HepG2 (cell line): ENCODE results near the gene SLC25A48. TPM values are rescaled to one million over a fixed set of nuclear protein-coding genes. Genes with fewer than 3 reads are reported as not detected.
A peak's percentile ranks its signal among the peaks of the same experiment; 100 is the strongest.

Source experiments
- CREB1 ChIP-seq, 2 experiments: fragments of 450-650 bp in 1 of 2; IDR thresholded peaks; 2 replicates each; pipeline ENCODE4 v1.6.1; 2016 to 2017; ENCODE audit warnings: control low read depth in 1 of 2, mild to moderate bottlenecking in 1 of 2, missing compliant biosample characterization in 1 of 2, missing genetic modification characterization in 1 of 2
- CREM ChIP-seq, 2 experiments: sonication (generic) in 1 of 2; formaldehyde crosslinking in 1 of 2; IDR thresholded peaks; 2 replicates each; pipeline versions ENCODE4 v1.4.0 to v1.6.1; 2016 to 2020; ENCODE audit warnings: antibody characterized with exemption in 1 of 2, mild to moderate bottlenecking in 1 of 2, missing genetic modification reagents in 1 of 2
- HES4 ChIP-seq: sonication (generic); formaldehyde crosslinking; IDR thresholded peaks from 2 replicates; pipeline ENCODE4 v1.9.0; 2021; ENCODE audit warnings: mild to moderate bottlenecking, missing genetic modification reagents, borderline replicate concordance
- MAFF ChIP-seq: IDR thresholded peaks from 2 replicates; pipeline ENCODE4 v1.6.1; 2011; ENCODE audit warnings: low read depth, low read length, improper control_type of control experiment
- REXO4 ChIP-seq: sonication (generic); formaldehyde crosslinking; IDR thresholded peaks from 2 replicates; pipeline ENCODE4 v1.8.0; 2022; ENCODE audit warnings: missing genetic modification reagents, mild to moderate bottlenecking, borderline replicate concordance
- RXRA ChIP-seq: sonication (generic); formaldehyde crosslinking; IDR thresholded peaks from 2 replicates; pipeline ENCODE4 v1.5.1; 2020; ENCODE audit warnings: missing genetic modification reagents
- TBL1XR1 ChIP-seq: fragments of 150-350 bp; IDR thresholded peaks from 2 replicates; pipeline ENCODE4 v1.6.1; 2014; ENCODE audit warnings: borderline replicate concordance, low read length; ENCODE audit not compliant: partially characterized antibody
- ZNF563 ChIP-seq: sonication (generic); formaldehyde crosslinking; IDR thresholded peaks from 2 replicates; pipeline ENCODE4 v1.8.0; 2022; ENCODE audit warnings: mild to moderate bottlenecking, moderate library complexity, missing genetic modification reagents
- ZSCAN22 ChIP-seq: sonication (generic); formaldehyde crosslinking; IDR thresholded peaks from 2 replicates; pipeline ENCODE4 v1.4.0; 2020; ENCODE audit warnings: mild to moderate bottlenecking, missing genetic modification reagents
- polyA plus RNA-seq, 8 experiments: library from polyadenylated mRNA; depleted of rRNA in 3 of 8; stranded (reverse) in 7 of 8; unstranded in 1 of 8; fragments of >200 nt; fragmentation: Illumina TruSeq in 4 of 8; extraction: Trizol in 4 of 8; gene quantifications; 2 replicates each; pipeline versions ENCODE4 v1.2.1 to v1.2.3, GENCODE V29; 2011 to 2016; ENCODE audit warnings: low read depth in 4 of 8, missing spikeins in 1 of 8, mixed read lengths in 1 of 8; ENCODE audit not compliant: insufficient read depth in 1 of 8
- total RNA-seq, 5 experiments: library from RNA; depleted of rRNA; stranded (reverse); fragments of >200 nt; fragmentation: Illumina TruSeq; extraction: Trizol; gene quantifications; 2 replicates each; pipeline ENCODE4 v1.2.3, GENCODE V29; 2016; ENCODE audit warnings: low read depth in 1 of 5
- TF ChIP-seq, protein P1 (sequence below): sonication (generic); formaldehyde crosslinking; IDR thresholded peaks from 2 replicates; pipeline ENCODE4 v1.4.0; 2020; ENCODE audit warnings: missing genetic modification reagents, borderline replicate concordance
- TF ChIP-seq, protein P2 (sequence below): sonication (generic); formaldehyde crosslinking; IDR thresholded peaks from 2 replicates; pipeline ENCODE4 v1.5.1; 2020; ENCODE audit warnings: mild to moderate bottlenecking, missing genetic modification reagents, borderline replicate concordance
- TF ChIP-seq, protein P3 (sequence below): sonication (generic); formaldehyde crosslinking; IDR thresholded peaks from 2 replicates; pipeline ENCODE4 v1.5.0; 2020; ENCODE audit warnings: missing genetic modification reagents, mild to moderate bottlenecking, borderline replicate concordance
- TF ChIP-seq, protein P4 (sequence below): sonication (generic); formaldehyde crosslinking; IDR thresholded peaks from 2 replicates; pipeline ENCODE4 v1.4.0; 2020; ENCODE audit warnings: missing genetic modification reagents
- TF ChIP-seq, protein P5 (sequence below): IDR thresholded peaks from 2 replicates; pipeline ENCODE4 v1.6.1; 2016; ENCODE audit warnings: missing genetic modification reagents, missing compliant biosample characterization

The SLC25A48 gene
- total and polyA plus RNA-seq, 2 of the 13 experiments (the other 11 are each of a cell fraction or from before 2014, with no cell fraction given): 0.17 to 4.5 TPM

DNA sequence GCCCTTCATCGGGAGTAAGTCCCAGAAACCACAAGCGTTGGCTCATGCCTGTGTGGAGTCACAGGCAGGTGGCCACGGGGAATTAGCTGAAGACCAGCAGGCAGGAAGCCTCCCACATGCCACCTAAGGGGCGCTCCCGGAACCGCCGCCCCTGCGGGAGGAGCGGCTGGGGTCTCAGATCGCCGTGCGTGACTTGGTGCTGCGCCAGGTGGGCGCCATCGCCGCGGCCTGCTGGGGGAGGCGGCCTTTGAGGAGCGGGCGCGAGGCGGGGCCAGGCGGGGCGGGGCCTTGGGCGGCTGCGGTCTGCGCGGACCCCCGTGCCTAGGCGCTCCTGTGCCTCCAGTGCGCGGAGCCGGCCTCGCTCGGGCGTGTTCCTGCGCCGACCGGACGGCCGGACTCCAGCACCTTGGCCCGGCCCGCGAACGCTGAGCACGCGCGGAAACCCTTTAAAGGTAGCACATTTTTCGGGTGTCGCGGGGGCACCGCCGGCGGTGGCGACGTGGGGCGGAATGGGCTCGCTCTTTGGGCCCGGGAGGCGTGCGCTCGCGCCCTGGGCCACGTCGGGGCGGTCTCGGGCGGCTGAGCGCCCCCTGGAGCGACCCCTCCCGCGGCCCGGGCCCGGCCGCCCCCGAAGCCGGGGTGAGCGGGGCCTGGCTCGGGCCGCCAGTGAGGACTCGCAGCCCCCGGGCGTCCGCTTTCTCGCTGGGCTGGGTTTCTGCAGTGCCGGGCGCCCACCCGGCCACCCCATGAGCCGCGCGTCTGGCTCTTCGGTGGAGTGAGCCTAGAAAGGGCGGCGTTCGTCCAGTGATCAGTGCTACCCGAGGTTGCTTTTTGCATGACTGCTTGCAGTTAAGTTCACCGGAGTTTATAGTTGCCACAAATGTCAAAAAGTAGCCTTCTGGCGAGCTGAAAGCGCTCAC, 95.8 kb downstream of the SLC25A48 start (continued):
- TF ChIP-seq, protein P1, sequence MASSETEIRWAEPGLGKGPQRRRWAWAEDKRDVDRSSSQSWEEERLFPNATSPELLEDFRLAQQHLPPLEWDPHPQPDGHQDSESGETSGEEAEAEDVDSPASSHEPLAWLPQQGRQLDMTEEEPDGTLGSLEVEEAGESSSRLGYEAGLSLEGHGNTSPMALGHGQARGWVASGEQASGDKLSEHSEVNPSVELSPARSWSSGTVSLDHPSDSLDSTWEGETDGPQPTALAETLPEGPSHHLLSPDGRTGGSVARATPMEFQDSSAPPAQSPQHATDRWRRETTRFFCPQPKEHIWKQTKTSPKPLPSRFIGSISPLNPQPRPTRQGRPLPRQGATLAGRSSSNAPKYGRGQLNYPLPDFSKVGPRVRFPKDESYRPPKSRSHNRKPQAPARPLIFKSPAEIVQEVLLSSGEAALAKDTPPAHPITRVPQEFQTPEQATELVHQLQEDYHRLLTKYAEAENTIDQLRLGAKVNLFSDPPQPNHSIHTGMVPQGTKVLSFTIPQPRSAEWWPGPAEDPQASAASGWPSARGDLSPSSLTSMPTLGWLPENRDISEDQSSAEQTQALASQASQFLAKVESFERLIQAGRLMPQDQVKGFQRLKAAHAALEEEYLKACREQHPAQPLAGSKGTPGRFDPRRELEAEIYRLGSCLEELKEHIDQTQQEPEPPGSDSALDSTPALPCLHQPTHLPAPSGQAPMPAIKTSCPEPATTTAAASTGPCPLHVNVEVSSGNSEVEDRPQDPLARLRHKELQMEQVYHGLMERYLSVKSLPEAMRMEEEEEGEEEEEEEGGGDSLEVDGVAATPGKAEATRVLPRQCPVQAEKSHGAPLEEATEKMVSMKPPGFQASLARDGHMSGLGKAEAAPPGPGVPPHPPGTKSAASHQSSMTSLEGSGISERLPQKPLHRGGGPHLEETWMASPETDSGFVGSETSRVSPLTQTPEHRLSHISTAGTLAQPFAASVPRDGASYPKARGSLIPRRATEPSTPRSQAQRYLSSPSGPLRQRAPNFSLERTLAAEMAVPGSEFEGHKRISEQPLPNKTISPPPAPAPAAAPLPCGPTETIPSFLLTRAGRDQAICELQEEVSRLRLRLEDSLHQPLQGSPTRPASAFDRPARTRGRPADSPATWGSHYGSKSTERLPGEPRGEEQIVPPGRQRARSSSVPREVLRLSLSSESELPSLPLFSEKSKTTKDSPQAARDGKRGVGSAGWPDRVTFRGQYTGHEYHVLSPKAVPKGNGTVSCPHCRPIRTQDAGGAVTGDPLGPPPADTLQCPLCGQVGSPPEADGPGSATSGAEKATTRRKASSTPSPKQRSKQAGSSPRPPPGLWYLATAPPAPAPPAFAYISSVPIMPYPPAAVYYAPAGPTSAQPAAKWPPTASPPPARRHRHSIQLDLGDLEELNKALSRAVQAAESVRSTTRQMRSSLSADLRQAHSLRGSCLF: no peak
- TF ChIP-seq CREB1 (IDR thresholded peaks at IDR 0.05) (no peak), CREB1 (CRISPR knock-in tag; IDR thresholded peaks at IDR 0.05) (no peak), ZSCAN22 (CRISPR knock-in tag) (no peak), TBL1XR1 (no peak), MAFF (no peak), HES4 (CRISPR knock-in tag) (peak; percentile 39; the same call in 1 of the 2 replicates), CREM (IDR thresholded peaks at IDR 0.05) (no peak), CREM (CRISPR knock-in tag; IDR thresholded peaks at IDR 0.05) (no peak), ZNF563 (CRISPR knock-in tag) (peak; percentile 48; the same call in 1 of the 2 replicates), REXO4 (no peak), RXRA (CRISPR knock-in tag) (no peak)
- TF ChIP-seq, protein P2, sequence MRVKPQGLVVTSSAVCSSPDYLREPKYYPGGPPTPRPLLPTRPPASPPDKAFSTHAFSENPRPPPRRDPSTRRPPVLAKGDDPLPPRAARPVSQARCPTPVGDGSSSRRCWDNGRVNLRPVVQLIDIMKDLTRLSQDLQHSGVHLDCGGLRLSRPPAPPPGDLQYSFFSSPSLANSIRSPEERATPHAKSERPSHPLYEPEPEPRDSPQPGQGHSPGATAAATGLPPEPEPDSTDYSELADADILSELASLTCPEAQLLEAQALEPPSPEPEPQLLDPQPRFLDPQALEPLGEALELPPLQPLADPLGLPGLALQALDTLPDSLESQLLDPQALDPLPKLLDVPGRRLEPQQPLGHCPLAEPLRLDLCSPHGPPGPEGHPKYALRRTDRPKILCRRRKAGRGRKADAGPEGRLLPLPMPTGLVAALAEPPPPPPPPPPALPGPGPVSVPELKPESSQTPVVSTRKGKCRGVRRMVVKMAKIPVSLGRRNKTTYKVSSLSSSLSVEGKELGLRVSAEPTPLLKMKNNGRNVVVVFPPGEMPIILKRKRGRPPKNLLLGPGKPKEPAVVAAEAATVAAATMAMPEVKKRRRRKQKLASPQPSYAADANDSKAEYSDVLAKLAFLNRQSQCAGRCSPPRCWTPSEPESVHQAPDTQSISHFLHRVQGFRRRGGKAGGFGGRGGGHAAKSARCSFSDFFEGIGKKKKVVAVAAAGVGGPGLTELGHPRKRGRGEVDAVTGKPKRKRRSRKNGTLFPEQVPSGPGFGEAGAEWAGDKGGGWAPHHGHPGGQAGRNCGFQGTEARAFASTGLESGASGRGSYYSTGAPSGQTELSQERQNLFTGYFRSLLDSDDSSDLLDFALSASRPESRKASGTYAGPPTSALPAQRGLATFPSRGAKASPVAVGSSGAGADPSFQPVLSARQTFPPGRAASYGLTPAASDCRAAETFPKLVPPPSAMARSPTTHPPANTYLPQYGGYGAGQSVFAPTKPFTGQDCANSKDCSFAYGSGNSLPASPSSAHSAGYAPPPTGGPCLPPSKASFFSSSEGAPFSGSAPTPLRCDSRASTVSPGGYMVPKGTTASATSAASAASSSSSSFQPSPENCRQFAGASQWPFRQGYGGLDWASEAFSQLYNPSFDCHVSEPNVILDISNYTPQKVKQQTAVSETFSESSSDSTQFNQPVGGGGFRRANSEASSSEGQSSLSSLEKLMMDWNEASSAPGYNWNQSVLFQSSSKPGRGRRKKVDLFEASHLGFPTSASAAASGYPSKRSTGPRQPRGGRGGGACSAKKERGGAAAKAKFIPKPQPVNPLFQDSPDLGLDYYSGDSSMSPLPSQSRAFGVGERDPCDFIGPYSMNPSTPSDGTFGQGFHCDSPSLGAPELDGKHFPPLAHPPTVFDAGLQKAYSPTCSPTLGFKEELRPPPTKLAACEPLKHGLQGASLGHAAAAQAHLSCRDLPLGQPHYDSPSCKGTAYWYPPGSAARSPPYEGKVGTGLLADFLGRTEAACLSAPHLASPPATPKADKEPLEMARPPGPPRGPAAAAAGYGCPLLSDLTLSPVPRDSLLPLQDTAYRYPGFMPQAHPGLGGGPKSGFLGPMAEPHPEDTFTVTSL (CRISPR knock-in tag): no peak
- TF ChIP-seq, protein P3, sequence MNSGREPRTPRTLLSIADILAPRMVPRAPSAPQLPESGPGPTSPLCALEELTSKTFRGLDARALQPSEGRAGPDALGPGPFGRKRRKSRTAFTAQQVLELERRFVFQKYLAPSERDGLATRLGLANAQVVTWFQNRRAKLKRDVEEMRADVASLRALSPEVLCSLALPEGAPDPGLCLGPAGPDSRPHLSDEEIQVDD (CRISPR knock-in tag): no peak
- TF ChIP-seq, protein P4, sequence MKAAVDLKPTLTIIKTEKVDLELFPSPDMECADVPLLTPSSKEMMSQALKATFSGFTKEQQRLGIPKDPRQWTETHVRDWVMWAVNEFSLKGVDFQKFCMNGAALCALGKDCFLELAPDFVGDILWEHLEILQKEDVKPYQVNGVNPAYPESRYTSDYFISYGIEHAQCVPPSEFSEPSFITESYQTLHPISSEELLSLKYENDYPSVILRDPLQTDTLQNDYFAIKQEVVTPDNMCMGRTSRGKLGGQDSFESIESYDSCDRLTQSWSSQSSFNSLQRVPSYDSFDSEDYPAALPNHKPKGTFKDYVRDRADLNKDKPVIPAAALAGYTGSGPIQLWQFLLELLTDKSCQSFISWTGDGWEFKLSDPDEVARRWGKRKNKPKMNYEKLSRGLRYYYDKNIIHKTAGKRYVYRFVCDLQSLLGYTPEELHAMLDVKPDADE: no peak
- TF ChIP-seq, protein P5, sequence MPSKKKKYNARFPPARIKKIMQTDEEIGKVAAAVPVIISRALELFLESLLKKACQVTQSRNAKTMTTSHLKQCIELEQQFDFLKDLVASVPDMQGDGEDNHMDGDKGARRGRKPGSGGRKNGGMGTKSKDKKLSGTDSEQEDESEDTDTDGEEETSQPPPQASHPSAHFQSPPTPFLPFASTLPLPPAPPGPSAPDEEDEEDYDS (CRISPR knock-in tag): peak; percentile 39; the same call in 1 of the 2 replicates
